ENCODE data around the gene DIS3L2.
"Not testable (repeated sequence)": the region's sequence is repeated elsewhere in the genome, so short reads cannot be mapped to it uniquely, and the experiment has no call there.

The DIS3L2 gene

GRCh38 chr2:232353660-232354059 lies 392.1 kb downstream of the DIS3L2 start:
- DNase-seq (ENCODE audit: insufficient read length, low spot score) (no peak), FAIRE-seq (no peak)

DNA sequence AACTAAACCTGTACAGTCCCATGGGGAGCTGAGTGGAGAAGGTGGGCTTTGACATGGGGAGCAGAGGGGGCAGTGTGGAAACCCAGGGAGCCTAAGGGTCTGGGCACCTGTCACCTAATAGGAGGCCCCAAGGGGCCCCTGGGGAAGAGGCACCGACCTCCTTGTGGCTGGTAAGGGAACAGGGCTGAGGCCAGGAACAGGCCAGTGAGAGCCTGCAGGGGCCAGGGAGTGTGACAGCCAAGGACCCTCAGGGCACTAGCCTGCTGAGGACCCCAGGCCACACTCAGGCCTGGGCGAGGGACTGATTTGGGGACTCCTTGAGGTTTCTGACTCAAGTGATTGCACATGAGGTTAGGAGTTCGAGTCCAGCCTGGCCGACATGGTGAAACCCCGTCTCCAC lies 392.6 kb downstream of the DIS3L2 start:
- no peak for FAIRE-seq
- DNase-seq (ENCODE audit: insufficient read length, low spot score): no peak

DNA sequence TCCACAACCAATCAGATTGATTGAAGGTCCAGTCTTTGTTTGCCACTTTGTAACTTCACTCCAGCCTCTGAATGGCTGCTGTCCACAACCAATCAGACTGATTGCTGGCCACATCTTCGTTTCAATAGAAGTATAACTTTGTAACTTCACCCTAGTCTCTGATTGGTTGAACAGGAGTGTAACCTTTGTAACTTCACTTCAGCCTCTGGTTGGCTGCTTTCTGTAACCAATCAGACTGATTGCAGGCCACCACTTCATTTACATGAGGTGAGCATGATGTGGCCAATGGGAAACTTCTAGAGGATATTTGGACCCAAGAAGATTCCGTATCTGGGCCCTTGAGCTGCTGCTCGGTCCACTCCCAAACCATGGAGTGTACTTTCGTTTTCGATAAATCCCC lies 400.1 kb downstream of the DIS3L2 start:
- DNase-seq (ENCODE audit: insufficient read length, low spot score) (no peak), FAIRE-seq (no peak)

GRCh38 chr2:232362174-232362900 lies 400.8 kb downstream of the DIS3L2 start:
- DNase-seq (ENCODE audit: insufficient read length, low spot score): no peak

GRCh38 chr2:232363064-232363783 lies 401.7 kb downstream of the DIS3L2 start:
- not testable (repeated sequence) for FAIRE-seq; DNase-seq (ENCODE audit: insufficient read length, low spot score)

More at GRCh38 chr2:232362174-232362900, 400.8 kb downstream of the DIS3L2 start:
- FAIRE-seq: no peak

- DNase-seq (ENCODE audit: insufficient read length, low spot score) (peak; percentile 64), FAIRE-seq (peak; percentile 26)
Measured at GRCh38 chr2:232363784-232364615, 402.5 kb downstream of the DIS3L2 start.

DNA sequence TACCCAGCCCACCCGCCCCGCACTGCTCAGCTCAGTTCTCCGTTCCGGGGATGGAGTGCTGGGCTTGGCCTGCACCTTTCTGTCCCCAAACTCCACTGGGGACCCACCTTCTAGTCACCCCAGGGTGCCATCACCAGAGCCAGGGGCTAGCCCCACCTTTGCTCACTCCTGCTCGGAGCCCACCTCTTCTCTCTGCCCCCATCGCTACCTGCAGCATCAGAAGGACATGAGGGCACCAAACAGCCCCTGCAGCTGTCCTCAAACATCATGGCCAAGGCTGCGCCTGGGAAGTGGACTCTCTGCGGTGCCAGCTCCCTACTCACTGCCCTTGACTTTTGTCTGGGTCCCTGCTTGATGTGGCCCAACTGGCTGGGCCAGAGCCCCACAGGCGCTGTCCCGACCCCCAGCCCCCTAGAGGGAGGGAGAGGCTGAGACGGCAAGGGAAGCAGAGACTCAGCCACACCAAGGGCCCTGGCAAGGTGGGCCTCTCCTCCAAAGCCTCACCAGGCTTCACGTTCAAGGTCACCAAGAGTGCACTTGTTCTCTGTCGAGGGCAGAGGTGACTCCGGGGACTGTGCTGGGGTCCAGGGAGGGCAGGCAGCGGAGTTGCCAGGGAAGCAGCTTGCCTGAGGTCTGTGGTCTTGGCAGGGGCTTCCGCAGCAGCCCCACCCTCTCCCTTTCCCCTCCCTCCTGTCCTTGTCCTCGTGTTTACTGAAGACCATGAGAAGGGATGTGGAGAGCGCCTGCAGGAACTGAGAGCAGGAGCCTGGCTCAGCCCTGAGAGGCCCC lies 403.5 kb downstream of the DIS3L2 start:
- not testable (repeated sequence) for FAIRE-seq; DNase-seq (ENCODE audit: insufficient read length, low spot score)

- FAIRE-seq (no peak), DNase-seq (ENCODE audit: insufficient read length, low spot score) (peak; percentile 80)
Measured at GRCh38 chr2:232365621-232366321, 404.3 kb downstream of the DIS3L2 start.

GRCh38 chr2:232366461-232366860 lies 404.9 kb downstream of the DIS3L2 start:
- FAIRE-seq; DNase-seq (ENCODE audit: insufficient read length, low spot score): not testable (repeated sequence)

DNA sequence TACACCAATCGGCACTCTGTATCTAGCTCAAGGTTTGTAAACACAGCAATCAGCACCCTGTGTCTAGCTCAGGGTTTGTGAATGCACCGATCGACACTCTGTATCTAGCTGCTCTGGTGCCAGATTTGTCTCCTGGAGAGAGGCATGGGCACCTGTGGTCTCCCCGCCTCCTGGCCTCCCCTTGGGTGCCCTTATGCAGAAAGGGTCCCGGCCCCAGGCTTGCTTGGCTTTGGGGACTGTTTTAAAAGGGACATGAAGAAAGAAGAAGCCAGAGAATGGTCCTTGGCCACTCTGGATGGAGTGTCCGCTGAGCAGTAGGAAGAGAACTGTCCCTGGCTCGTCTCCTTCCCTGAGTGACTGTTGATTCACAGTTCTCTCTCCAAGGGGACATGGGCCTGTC lies 405.5 kb downstream of the DIS3L2 start:
- no peak for FAIRE-seq
- no peak for DNase-seq (ENCODE audit: insufficient read length, low spot score)

GRCh38 chr2:232367591-232368233 lies 406.2 kb downstream of the DIS3L2 start:
- FAIRE-seq: no peak
- DNase-seq (ENCODE audit: insufficient read length, low spot score): no peak

DNA sequence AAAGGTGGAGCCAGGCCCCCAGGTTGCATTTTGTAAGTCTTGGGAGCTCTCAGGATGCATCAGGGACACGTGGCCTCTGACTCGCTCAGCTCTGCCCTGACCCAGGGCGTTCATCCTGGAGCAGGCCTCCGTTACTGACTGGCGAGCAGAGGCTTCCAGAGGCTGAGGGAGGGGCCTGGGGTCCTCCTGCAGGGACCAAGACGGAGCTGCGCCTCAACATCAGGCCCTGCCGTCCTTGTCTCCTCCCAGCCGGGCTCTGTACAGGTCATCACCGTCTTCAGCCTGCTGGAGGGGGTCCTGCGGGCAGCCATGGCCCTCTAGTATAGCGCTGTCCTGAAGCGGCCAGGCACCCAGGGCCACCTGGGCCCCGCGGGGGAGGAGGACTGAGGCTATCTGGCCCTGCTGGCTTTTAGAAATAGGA lies 406.8 kb downstream of the DIS3L2 start:
- no peak for FAIRE-seq
- no peak for DNase-seq (ENCODE audit: insufficient read length, low spot score)

DNA sequence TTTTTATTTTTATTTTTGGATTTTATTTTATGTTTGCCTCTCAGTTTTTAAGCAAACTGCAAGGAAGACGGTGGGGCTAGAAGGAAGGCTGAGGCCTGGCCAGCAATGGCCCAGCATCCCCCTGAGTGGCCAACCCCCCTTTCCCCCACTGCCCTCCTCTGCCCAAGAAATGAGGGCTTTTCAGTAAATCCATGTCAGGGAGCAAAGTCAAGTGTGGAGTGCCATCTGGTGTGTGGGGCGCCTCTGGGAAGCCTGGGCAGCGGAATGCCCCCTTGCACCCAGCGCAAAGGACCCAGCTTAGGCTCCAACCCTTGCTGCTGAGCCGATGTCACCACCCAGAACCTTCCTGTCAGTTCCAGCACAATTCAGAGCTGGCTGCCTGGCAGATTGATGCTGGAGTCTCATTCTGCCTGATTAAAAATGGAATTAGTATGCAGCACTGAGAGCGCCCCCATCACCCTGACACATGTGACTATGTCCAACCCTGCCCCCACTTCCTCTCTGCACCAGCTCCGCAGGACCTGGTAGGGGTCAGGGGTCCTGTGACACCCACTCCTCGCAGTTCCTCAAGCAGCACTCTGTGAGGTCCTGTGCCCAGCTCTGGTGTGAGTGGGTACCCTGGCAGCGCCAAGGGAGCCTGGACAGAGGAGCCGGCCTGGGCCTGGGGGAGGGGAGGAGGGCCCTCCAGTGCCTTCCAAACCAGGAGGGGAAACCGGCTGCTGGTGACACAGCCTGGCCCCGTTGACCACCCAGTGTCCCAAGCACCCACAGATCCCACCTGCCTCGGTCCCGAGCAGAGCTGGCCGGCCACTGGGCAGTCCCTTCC lies 407.8 kb downstream of the DIS3L2 start:
- no peak for DNase-seq (ENCODE audit: insufficient read length, low spot score)
- no peak for FAIRE-seq

GRCh38 chr2:232370007-232370406 lies 408.5 kb downstream of the DIS3L2 start:
- FAIRE-seq; DNase-seq (ENCODE audit: insufficient read length, low spot score): not testable (repeated sequence)

GRCh38 chr2:232372231-232373208 lies 411.0 kb downstream of the DIS3L2 start:
- DNase-seq (ENCODE audit: insufficient read length, low spot score) (no peak), FAIRE-seq (no peak)

- DNase-seq (ENCODE audit: insufficient read length, low spot score) (no peak), FAIRE-seq (no peak)
Measured at GRCh38 chr2:232374356-232374755, 412.8 kb downstream of the DIS3L2 start.

DNA sequence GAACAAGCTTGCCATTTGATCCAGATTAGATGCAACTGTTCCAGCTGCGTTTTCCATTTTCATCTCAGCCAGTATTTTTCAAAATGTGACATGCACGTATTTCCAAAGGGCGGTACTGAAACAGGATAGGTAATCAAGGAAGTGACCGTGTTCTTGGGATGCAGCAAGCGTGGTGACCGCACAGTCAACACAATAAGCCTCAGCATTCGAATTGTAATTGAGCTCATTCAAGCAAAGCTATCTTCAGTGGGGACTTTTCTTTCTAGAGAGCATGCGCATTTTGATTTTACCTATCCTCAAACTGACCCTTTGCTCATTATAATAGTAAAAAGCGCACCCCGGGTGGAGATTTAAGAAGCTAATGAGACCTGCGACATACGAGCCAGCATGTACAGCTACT lies 413.7 kb downstream of the DIS3L2 start:
- no peak for DNase-seq (ENCODE audit: insufficient read length, low spot score)
- no peak for FAIRE-seq
